ENCODE results near the gene TMEM131.

The TMEM131 gene

GRCh38 chr2:97948926-97949325 lies 46.8 kb downstream of the TMEM131 start:
- no peak overlapping the region for H4K91ac ChIP-seq (ENCODE audit: low read depth, low read length)
- no peak overlapping the region for H3K4me2 ChIP-seq (ENCODE audit: low read length)
- peaks cover 7% of the 10 kb centered on the region in 2 experiments for H3K4me1 ChIP-seq (ENCODE audit: control insufficient read depth in 1 of 2, insufficient read depth in 2 of 2, low read length in 2 of 2)
- no peak overlapping the region for H3K9ac ChIP-seq (ENCODE audit: low read length)
- no peak overlapping the region for H2BK120ac ChIP-seq (ENCODE audit: insufficient read depth, low read length, poor library complexity)
- no peak overlapping the region for H3K4me3 ChIP-seq (ENCODE audit: low read depth, low read length)
- no peak overlapping the region for H4K12ac ChIP-seq (ENCODE audit: low read depth, low read length)
- no peaks in the 10 kb centered on the region for H3K36me3 ChIP-seq (ENCODE audit: control insufficient read depth in 1 of 2, insufficient read depth in 2 of 2, low read length in 2 of 2)
- H2BK12ac ChIP-seq (ENCODE audit: low read length): no peak overlapping the region
- WGBS (ENCODE audit: extremely low coverage, insufficient coverage, insufficient read length): no CpG with 5 or more reads among the region's 4 CpGs
- H3K27me3 ChIP-seq (ENCODE audit: insufficient read depth, low read length): no peaks in the 10 kb centered on the region
- no peak overlapping the region for H2AFZ ChIP-seq (ENCODE audit: insufficient read depth, low read length, poor library complexity)
- H3K9me3 ChIP-seq (ENCODE audit: insufficient read depth, low read depth, low read length): no peaks in the 10 kb centered on the region
- no peak overlapping the region for H3K4ac ChIP-seq (ENCODE audit: low read depth, low read length)
- no peak overlapping the region for H3K14ac ChIP-seq (ENCODE audit: low read length)
- H3K79me1 ChIP-seq (ENCODE audit: low read length): no peaks in the 10 kb centered on the region
- H3K79me2 ChIP-seq (ENCODE audit: control insufficient read depth, insufficient read depth, low read length, poor library complexity): peaks cover 2% of the 10 kb centered on the region
- no peak overlapping the region for H3K18ac ChIP-seq (ENCODE audit: low read length)
- no peak overlapping the region for H3K27ac ChIP-seq (ENCODE audit: low read depth, low read length)
- no peak for DNase-seq
- no peak overlapping the region for H2AK5ac ChIP-seq (ENCODE audit: low read length)
- no peak overlapping the region for H3K23ac ChIP-seq (ENCODE audit: low read length)
- no peak overlapping the region for H4K8ac ChIP-seq (ENCODE audit: low read depth, low read length)
- H2BK5ac ChIP-seq (ENCODE audit: low read depth, low read length, poor library complexity): no peak overlapping the region

DNA sequence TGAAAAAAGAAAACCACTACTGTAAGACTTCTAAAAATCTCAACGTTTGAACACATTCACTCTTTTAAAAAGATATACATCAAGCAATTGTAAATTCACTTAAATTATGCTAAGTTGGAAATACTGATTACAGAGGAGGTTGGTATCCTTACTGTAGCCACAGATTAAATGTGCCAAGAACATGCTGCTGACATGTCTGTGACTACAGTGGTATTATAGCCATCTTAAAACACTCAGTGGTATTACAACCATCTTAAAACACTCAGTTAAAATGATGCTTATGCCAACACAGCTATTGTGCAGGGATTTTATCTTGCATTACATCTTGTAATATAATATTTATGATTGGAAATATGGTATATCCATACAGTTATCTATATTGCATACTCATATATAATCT lies 50.0 kb downstream of the TMEM131 start:
- H3K4me3 ChIP-seq (ENCODE audit: low read depth, low read length): no peak overlapping the region
- no peak overlapping the region for H4K91ac ChIP-seq (ENCODE audit: low read depth, low read length)
- H3K79me2 ChIP-seq (ENCODE audit: control insufficient read depth, insufficient read depth, low read length, poor library complexity): no peaks in the 10 kb centered on the region
- H3K4ac ChIP-seq (ENCODE audit: low read depth, low read length): no peak overlapping the region
- no peaks in the 10 kb centered on the region for H3K79me1 ChIP-seq (ENCODE audit: low read length)
- H3K14ac ChIP-seq (ENCODE audit: low read length): no peak overlapping the region
- no peak overlapping the region for H3K18ac ChIP-seq (ENCODE audit: low read length)
- no peak overlapping the region for H3K23ac ChIP-seq (ENCODE audit: low read length)
- no peak overlapping the region for H2AFZ ChIP-seq (ENCODE audit: insufficient read depth, low read length, poor library complexity)
- no peak overlapping the region for H4K12ac ChIP-seq (ENCODE audit: low read depth, low read length)
- H3K9ac ChIP-seq (ENCODE audit: low read length): no peak overlapping the region
- no peak overlapping the region for H4K8ac ChIP-seq (ENCODE audit: low read depth, low read length)
- no peak overlapping the region for H3K27ac ChIP-seq (ENCODE audit: low read depth, low read length)
- H3K4me2 ChIP-seq (ENCODE audit: low read length): no peak overlapping the region
- H3K4me1 ChIP-seq (ENCODE audit: control insufficient read depth in 1 of 2, insufficient read depth in 2 of 2, low read length in 2 of 2): peaks cover 0 to 2% of the 10 kb centered on the region in 2 experiments
- no peaks in the 10 kb centered on the region for H3K27me3 ChIP-seq (ENCODE audit: insufficient read depth, low read length)
- H2AK5ac ChIP-seq (ENCODE audit: low read length): no peak overlapping the region
- no peak for DNase-seq
- H3K9me3 ChIP-seq (ENCODE audit: insufficient read depth, low read depth, low read length): no peaks in the 10 kb centered on the region
- H2BK5ac ChIP-seq (ENCODE audit: low read depth, low read length, poor library complexity): no peak overlapping the region
- no peak overlapping the region for H2BK120ac ChIP-seq (ENCODE audit: insufficient read depth, low read length, poor library complexity)
- H3K36me3 ChIP-seq (ENCODE audit: control insufficient read depth in 1 of 2, insufficient read depth in 2 of 2, low read length in 2 of 2): no peaks in the 10 kb centered on the region
- no peak overlapping the region for H2BK12ac ChIP-seq (ENCODE audit: low read length)
- WGBS (ENCODE audit: extremely low coverage, insufficient coverage, insufficient read length): no CpG with 5 or more reads among the region's 1 CpG

GRCh38 chr2:97936881-97937280 lies 58.9 kb downstream of the TMEM131 start:
- Histone ChIP-seq H2BK120ac (ENCODE audit: insufficient read depth, low read length, poor library complexity) (no peak overlapping the region), H3K27me3 (ENCODE audit: insufficient read depth, low read length) (no peaks in the 10 kb centered on the region), H3K9me3 (ENCODE audit: insufficient read depth, low read depth, low read length) (no peaks in the 10 kb centered on the region), H3K18ac (ENCODE audit: low read length) (no peak overlapping the region), H2AFZ (ENCODE audit: insufficient read depth, low read length, poor library complexity) (no peak overlapping the region), H3K4ac (ENCODE audit: low read depth, low read length) (no peak overlapping the region), H2AK5ac (ENCODE audit: low read length) (no peak overlapping the region), H3K14ac (ENCODE audit: low read length) (no peak overlapping the region), H3K4me3 (ENCODE audit: low read depth, low read length) (no peak overlapping the region), H3K4me1 (ENCODE audit: control insufficient read depth in 1 of 2, insufficient read depth in 2 of 2, low read length in 2 of 2) (peaks cover 0 to 2% of the 10 kb centered on the region in 2 experiments), H2BK12ac (ENCODE audit: low read length) (no peak overlapping the region), H3K4me2 (ENCODE audit: low read length) (no peak overlapping the region), H3K79me2 (ENCODE audit: control insufficient read depth, insufficient read depth, low read length, poor library complexity) (no peaks in the 10 kb centered on the region), H4K91ac (ENCODE audit: low read depth, low read length) (no peak overlapping the region), H2BK5ac (ENCODE audit: low read depth, low read length, poor library complexity) (no peak overlapping the region), H4K12ac (ENCODE audit: low read depth, low read length) (no peak overlapping the region), H3K27ac (ENCODE audit: low read depth, low read length) (no peak overlapping the region), H3K9ac (ENCODE audit: low read length) (no peak overlapping the region), H4K8ac (ENCODE audit: low read depth, low read length) (no peak overlapping the region), H3K36me3 (ENCODE audit: control insufficient read depth in 1 of 2, insufficient read depth in 2 of 2, low read length in 2 of 2) (no peaks in the 10 kb centered on the region), H3K79me1 (ENCODE audit: low read length) (no peaks in the 10 kb centered on the region), H3K23ac (ENCODE audit: low read length) (no peak overlapping the region)
- no peak for DNase-seq
- no CpG with 5 or more reads among the region's 2 CpGs for WGBS (ENCODE audit: extremely low coverage, insufficient coverage, insufficient read length)

DNA sequence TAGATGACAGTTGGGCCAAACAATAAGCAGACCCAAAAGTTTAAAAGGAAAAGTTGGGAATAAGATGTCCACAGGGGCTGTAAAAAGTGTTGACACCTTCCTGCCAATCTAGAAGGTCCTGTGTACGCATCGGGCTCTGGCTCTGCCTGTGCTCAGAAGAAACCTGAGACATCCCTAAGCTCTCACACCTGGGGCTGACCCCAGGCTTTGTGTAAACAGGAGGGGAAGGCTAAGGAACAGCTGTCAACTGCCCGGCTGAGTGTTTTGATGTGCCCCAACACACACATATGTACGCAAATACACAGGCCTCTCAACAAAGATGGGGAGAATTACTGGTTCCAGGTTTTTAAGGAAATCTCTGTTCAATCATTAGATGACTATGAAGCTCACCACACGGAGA lies 59.5 kb downstream of the TMEM131 start:
- H4K91ac ChIP-seq (ENCODE audit: low read depth, low read length): no peak overlapping the region
- no peaks in the 10 kb centered on the region for H3K36me3 ChIP-seq (ENCODE audit: control insufficient read depth in 1 of 2, insufficient read depth in 2 of 2, low read length in 2 of 2)
- H2BK120ac ChIP-seq (ENCODE audit: insufficient read depth, low read length, poor library complexity): no peak overlapping the region
- H3K4ac ChIP-seq (ENCODE audit: low read depth, low read length): no peak overlapping the region
- no peak overlapping the region for H3K14ac ChIP-seq (ENCODE audit: low read length)
- H2BK12ac ChIP-seq (ENCODE audit: low read length): no peak overlapping the region
- no peak overlapping the region for H3K4me3 ChIP-seq (ENCODE audit: low read depth, low read length)
- no peak overlapping the region for H2AK5ac ChIP-seq (ENCODE audit: low read length)
- H3K4me2 ChIP-seq (ENCODE audit: low read length): peak overlapping the region; percentile 25
- no peak overlapping the region for H4K12ac ChIP-seq (ENCODE audit: low read depth, low read length)
- no peaks in the 10 kb centered on the region for H3K27me3 ChIP-seq (ENCODE audit: insufficient read depth, low read length)
- H2AFZ ChIP-seq (ENCODE audit: insufficient read depth, low read length, poor library complexity): no peak overlapping the region
- H3K18ac ChIP-seq (ENCODE audit: low read length): no peak overlapping the region
- no peaks in the 10 kb centered on the region for H3K79me2 ChIP-seq (ENCODE audit: control insufficient read depth, insufficient read depth, low read length, poor library complexity)
- no peak overlapping the region for H2BK5ac ChIP-seq (ENCODE audit: low read depth, low read length, poor library complexity)
- DNase-seq: no peak
- WGBS (ENCODE audit: extremely low coverage, insufficient coverage, insufficient read length): no CpG with 5 or more reads among the region's 5 CpGs
- no peak overlapping the region for H4K8ac ChIP-seq (ENCODE audit: low read depth, low read length)
- no peak overlapping the region for H3K9ac ChIP-seq (ENCODE audit: low read length)
- H3K4me1 ChIP-seq (ENCODE audit: control insufficient read depth in 1 of 2, insufficient read depth in 2 of 2, low read length in 2 of 2): peaks cover 0 to 2% of the 10 kb centered on the region in 2 experiments
- H3K79me1 ChIP-seq (ENCODE audit: low read length): no peaks in the 10 kb centered on the region
- no peak overlapping the region for H3K23ac ChIP-seq (ENCODE audit: low read length)
- no peaks in the 10 kb centered on the region for H3K9me3 ChIP-seq (ENCODE audit: insufficient read depth, low read depth, low read length)
- H3K27ac ChIP-seq (ENCODE audit: low read depth, low read length): peak overlapping the region; percentile 27
